ENCODE measurements around the gene RAB24.

DNA sequence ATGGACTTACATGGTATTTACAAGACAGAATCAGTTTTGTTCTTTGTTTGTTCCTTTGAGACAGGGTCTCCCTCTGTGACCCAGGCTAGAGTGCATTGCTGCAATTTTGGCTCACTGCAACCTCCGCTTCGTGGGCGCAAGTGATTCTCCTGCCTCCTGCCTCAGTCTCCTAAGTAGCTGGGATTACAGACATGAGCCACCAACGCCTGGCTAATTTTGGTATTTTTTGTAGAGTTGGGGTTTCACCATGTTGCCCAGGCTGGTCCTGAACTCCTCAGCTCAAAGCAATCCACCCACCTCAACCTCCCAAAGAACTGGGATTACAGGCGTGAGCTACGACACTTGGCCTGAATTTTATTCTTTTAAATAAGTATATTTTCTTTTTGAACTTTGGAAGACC, 27.6 kb downstream of the RAB24 start:
- no peak for TF ChIP-seq POLR2AphosphoS5 (IDR thresholded peaks at IDR 0.05)
- TF ChIP-seq, protein P1, sequence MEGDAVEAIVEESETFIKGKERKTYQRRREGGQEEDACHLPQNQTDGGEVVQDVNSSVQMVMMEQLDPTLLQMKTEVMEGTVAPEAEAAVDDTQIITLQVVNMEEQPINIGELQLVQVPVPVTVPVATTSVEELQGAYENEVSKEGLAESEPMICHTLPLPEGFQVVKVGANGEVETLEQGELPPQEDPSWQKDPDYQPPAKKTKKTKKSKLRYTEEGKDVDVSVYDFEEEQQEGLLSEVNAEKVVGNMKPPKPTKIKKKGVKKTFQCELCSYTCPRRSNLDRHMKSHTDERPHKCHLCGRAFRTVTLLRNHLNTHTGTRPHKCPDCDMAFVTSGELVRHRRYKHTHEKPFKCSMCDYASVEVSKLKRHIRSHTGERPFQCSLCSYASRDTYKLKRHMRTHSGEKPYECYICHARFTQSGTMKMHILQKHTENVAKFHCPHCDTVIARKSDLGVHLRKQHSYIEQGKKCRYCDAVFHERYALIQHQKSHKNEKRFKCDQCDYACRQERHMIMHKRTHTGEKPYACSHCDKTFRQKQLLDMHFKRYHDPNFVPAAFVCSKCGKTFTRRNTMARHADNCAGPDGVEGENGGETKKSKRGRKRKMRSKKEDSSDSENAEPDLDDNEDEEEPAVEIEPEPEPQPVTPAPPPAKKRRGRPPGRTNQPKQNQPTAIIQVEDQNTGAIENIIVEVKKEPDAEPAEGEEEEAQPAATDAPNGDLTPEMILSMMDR (IDR thresholded peaks at IDR 0.05): no peak

Measured in esophagus muscularis mucosa (tissue), 3 donors.